Ammon's horn (tissue), 1 donor: Measurements from ENCODE around the gene RETREG2.

Source experiments
- DNase-seq: peaks from one replicate; pipeline ENCODE4 v3.0.0-alpha.2; 2016; ENCODE audit warnings: low spot score

Gene RETREG2, protein sequence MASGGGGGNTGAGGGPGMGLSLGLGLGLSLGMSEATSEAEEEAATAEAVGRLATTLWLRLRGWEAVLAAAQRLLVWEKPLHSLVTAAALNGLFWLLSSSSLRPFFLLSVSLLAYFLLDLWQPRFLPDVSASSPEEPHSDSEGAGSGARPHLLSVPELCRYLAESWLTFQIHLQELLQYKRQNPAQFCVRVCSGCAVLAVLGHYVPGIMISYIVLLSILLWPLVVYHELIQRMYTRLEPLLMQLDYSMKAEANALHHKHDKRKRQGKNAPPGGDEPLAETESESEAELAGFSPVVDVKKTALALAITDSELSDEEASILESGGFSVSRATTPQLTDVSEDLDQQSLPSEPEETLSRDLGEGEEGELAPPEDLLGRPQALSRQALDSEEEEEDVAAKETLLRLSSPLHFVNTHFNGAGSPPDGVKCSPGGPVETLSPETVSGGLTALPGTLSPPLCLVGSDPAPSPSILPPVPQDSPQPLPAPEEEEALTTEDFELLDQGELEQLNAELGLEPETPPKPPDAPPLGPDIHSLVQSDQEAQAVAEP

DNA sequence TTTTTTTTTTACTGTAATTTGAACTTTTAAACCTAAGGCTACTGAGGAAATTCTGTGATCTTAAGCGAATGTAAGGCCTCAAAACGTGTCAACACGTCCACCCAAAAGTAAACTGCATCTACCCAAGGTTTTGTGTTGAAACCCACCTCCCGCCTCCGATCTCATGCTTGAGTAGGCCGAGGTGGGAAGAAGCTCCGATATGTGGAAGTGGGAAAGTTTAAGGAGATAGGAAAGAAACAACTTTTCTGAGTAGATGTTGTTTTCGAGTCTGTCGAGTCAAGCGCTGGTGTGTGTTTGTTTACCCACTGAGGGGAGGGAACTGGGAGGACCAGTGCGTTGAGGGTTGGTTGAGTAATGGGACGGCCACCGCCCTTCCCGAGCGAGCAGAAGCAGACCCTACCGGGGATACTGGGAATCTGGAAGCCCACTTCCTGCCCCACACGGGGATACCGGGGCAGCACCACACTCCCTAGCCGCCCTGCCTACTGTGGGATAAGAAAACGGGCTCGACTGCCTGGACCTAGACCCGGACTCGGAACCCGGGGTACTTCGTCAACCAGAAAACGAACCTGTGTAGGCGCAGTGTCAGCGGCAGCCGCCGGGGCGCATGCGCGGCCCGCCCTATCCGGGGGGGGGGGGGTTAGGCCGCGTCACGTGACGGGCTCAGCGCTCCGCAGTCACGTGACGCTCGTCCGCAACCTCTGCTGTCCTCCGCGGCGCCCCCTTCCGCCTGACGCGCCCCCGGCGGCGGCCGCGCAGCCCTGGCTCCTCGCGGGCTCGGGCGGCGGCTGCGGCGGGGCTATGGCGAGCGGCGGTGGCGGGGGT, at the start of gene RETREG2:
TSS of gene RETREG2 (plus strand) at position 724 of the 825 bp plus-strand sequence. CDS start at position 802, 78 bp downstream.
- DNase-seq = peak; percentile 91

DNA sequence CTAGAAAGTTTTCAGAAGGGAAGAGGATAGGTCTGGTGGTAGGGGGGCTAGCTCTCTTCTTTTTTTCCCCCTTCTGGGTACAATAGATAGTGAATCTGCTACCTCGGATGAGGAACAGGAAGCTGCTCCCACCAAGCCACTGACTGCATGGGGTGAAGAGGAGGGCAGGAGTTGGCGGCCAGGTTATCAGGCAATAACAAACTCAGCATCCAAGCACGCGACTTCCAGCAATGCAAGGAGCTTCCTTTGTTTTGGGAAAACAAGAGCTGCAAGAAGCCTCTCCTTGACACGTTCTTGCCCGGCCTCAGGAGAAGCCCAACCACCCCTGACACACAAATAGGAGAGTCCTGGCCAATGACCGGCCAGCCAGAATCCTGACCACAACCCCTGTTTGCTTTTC, 49.7 kb upstream of the RETREG2 start:
- DNase-seq = no peak

DNA sequence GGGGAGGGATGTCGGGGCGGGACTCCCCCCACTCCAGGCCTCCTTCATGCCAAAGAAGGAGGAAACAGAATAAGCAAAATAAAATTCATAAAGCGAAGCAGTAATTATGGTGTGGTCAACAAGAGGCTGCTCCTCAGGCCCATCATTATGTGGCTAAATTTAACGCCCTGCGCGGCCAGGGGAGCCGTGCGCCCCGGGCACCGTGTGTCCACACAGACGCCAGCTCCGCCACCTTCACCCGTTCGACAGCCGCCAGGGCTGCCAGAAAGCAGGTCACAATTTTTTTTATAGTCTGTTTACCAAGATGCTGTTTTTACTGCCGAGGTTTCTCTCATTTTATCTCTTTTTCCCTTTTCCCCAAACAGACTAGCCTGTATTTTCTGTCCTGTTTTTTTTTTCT, 48.5 kb upstream of the RETREG2 start:
- DNase-seq = no peak

DNA sequence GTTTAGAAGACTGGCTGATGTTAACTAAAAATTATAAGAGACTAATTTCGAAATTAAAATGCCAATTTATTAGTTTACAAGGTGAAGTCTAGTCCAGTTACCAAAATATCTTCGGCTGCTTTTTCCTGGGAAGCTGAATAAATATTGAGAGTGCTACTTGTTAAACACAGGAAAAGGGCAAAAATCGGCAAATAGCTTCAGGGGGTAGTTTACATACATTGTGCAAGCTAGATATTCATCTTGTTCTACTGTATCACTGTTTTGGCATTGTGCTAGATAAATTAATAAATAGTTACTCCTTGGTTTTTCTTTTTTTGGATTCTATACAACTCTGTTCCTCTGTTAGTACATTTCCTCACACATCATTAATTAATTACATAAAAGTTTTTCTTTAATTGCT, 46.7 kb upstream of the RETREG2 start:
- no peak for DNase-seq

DNA sequence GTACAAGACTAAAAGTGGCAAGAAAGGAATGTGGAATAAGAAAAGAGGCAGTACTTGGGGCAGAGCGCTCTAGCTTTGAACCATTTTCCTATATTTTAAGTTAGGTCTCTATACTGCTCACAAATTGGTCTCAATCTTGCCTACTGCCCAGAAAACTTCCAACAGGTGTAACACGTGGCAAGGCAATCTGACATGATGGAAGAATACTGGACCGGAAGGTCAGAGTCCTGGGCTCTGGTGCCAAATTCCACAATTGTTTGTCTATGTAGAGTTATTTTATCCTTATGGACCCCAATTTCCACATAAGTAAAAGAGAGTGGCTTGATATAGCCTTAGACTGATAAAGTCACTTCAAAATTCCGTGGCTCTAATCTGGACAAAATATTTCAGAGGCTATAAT, 46.3 kb upstream of the RETREG2 start:
- no peak for DNase-seq

DNA sequence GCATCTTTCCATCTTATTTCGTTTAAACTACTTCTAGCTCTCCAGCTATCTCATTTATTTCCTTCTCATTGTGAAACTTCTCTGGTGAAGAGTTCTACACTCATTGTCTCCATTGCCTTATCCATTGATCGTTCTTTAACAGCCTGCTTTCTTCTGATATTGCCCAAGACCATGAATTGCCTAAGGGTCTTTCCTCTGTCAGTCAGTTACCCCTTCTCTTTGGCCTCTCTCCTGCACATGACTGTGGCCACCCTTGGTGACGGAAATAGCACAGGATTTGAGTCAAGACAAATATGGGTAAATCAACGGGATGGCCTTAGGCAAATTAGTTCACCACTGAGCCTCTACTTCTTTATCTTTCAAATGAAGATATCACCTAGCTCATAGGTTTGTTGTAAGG, 44.1 kb upstream of the RETREG2 start:
- no peak for DNase-seq

DNA sequence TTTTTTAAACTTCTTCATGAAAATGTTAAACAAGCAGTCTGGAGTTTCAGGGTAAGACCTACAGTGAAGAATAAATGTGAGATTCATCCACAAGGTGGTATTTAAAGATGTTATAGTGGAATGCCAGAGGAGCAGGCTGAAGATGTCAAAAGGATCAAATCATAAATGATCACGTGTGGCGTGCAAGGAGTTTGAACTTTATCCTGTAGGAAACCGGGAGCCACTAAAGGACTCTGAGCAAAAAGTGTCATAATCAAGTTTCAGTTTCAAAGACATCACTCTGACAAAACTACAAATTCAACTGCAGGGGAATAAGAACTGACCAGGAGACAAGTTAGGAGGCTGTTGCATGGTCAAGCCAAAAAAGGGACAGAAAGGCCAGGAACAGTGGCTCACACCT, 37.4 kb upstream of the RETREG2 start:
- DNase-seq = no peak

DNA sequence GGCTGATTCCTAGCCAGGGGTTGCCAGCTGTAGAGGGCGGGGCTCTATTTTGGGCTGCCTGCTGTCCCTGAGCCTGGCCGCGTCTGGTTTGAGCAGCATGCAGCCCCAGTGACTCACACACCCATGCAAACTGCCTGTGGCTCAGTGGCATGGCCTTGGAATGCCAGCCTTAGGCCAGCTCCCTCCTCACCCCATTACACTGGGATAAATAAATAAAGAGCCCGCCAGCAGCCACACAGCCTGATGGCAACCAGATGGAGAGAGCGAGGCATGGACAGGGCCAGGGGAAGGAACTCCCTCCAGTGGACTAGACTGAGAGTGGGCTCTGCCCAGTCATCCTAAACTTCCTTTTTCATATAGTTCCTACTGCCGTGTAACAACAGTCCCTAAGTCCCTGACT, 35.7 kb upstream of the RETREG2 start:
- no peak for DNase-seq

DNA sequence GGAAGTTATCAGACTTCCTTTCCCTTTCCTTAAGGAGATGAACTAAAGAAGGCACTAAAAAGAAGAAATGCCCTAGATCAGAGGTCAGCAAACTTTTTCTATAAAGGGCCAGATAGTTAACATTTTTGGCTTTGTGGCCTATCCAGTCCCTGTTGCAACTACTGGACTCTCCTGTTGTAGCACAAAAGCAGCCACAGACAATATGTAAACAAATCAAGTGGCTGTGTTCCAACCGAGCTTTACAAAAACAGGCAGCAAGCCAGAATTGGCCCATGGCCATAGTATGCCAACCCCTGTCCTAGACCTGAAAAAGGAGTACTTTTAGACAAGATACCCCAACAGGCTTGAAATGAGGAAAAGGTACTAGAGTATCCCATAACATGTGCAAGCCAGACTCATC, 28.4 kb upstream of the RETREG2 start:
- DNase-seq = no peak

DNA sequence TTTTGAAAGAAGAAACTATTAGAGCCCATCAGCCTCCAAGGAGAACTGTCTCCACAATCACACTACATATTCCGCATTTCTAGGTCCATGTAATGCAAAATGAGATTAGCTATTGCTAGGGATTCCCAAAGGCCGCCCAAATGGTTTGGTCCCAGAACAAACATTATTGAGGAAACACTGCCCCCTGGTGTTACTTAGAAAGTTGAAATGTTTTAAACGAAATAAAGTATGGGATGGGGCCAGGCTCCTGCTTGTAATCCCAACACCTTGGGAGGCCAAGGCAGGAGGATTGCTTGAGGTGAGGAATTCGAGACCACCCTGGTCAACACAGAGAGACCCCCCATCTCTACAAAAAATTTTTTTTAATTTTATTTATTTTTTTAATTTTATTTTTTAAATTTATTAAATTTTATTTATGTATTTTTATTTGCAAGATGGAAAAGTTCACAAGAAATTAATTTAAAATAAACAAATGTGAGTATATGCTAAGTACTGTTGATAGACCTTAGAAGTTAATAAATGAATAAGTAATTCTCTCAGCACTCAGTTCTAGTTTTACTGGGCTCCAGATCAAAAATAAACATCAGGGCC, 22.9 kb upstream of the RETREG2 start:
- DNase-seq = peak; percentile 79

DNA sequence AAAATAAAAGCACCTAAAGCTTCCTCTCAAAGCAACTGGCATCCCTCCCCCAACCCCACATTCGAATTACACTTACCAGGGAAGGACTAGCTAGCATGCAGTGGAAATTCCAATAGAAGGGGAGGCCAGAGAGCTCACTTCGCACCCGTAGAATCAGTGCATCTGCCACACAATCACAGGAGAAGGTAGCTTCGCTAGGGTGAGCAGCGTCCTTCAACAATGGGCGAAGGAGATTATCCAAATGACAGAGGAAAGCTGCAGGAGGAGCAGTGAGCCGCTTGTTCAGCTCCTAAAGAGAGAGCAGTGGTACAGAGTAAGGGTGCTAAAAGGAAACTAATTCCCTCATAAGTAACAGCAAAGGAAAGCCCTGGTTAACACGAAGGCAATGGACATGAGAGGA, 20.7 kb upstream of the RETREG2 start:
- DNase-seq = no peak

DNA sequence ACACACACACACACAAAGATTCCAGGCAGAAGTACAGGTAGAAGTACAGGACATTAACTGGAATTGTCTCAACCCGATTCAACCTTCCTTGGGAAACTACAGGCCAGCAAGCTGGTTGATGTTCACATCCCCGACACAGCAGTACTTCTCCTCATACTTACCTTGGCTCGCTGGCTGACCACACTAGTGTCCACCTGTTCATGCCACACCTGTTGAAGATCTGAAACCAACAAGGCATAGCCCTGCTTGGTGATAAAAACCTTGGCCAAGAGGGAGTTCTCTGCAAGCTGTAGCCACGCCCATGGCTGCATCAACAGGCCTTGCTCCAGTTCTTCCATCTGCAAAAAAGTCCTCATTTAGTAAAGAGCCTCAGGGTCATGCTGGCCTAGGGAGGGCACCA, 20.1 kb upstream of the RETREG2 start:
- no peak for DNase-seq

DNA sequence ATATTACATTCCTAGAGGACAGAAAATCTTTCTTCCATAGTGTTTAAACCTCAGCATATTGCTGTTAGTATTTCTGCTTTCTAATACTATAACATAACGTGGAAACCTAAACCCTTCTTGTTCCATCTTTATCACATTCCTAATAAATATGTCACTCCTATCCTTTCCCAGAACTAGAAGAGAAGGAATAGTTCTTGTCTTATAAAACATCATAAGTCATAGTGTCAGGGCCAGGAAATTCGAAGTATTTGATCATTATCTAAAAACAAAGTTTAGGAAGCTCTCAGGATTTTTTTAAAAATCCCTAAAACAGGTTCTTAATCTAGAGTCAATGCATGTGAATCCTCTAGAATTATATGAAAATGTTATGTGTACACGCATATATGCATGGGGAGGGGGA, 19.5 kb upstream of the RETREG2 start:
- DNase-seq = no peak

DNA sequence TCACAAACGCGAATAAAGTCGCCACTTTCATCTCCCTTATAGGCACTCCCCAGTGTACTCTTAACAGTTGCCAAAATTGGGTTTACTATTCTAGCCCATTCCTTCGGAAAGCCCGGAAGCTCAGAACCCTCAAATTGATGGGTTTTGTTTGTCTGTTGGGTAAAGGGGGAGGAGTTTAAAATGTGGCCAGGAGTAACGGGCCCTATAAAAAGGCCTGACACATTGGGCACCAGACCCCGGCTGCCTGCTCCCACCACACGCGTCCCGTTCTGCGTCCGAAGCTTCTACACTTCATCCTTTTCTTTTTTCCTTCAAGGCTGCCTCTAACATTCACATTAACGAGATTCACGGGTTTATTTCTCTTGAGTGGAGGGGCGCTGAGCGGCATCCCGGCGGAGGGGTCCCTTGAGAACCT, 18.3 kb upstream of the RETREG2 start:
- DNase-seq = no peak

DNA sequence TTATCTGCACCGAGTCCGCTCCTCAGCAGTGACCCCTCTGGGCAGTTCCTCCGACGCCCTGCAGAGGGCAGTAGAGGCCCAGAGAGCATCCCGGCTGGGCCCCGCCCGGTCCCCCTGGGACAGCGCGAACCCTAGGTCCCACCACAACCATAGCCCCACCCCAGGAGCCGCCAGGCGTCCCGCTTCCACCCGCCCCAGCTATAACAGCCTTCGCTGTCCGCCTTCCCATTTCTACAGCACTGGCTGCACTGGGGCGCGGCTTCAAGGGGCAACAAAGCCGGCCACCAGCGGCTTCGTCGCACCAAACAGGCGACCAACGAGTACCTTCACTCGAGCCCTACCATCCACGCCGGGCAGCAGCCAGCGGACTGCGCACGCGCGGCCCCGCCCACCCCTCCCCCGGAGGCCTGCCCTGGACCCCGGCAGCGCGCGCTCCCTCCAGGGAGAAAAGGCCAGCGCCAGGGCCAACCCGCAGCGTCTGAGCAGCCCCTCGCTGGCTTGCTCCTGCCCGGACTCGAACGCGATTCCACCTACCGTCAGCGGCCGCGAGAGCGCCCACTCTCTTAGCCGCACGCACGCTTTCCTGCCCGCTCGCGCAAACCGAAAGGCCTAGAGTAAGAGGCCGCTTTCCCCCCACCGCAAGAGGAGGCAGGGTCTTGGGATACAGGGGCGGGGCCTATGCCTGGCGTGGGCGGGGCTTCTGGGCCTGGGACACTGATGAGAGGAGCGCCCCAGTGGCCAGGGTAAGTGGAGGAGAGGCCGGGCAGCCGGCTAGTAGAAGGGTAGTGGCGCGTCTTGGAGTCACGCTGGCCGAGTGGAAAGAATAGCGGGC, 17.7 kb upstream of the RETREG2 start, which contains the start of gene NHEJ1:
TSS of gene NHEJ1 (minus strand) at position 630 of the 832 bp plus-strand sequence. CDS start 2,453 bp downstream, outside the sequence.
- peak; percentile 96 for DNase-seq

DNA sequence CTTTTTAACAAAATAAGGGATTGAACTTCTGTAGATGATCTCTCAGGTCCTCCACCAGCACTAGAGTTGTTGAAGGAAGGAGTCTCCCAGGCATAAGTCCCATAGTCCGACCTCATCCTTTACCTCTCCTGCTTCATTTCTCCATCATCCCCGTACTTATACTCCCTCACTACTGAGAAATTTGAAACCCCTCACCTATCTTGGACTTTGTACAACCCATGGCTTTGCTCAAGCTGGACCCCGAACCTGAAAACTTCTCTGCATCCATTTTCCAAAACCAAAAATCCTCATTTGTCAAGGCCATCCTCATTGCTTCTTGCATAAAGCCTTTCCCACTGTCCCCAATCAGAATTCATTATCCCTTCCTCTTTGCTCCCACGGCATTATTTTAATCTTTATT, 17.0 kb upstream of the RETREG2 start:
- no peak for DNase-seq

DNA sequence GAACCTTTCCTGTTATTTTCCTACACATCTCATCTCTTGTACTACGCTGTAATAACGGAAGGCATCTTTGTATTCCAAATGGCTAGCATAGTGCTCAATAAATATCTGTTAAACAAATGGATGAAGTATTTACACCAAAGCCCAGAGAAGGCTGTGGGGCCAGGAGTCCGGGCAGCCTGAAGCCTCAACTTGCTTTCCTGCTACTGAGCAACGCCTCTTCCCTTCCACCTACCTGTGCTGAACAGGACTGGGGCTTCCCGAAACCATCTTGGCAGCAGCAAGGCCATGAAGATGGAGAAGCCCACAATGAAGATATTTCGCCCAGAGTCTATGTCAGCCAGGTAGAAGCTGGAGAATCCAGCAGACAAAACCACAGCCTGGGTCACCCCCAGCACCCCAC, 14.9 kb upstream of the RETREG2 start:
- no peak for DNase-seq

DNA sequence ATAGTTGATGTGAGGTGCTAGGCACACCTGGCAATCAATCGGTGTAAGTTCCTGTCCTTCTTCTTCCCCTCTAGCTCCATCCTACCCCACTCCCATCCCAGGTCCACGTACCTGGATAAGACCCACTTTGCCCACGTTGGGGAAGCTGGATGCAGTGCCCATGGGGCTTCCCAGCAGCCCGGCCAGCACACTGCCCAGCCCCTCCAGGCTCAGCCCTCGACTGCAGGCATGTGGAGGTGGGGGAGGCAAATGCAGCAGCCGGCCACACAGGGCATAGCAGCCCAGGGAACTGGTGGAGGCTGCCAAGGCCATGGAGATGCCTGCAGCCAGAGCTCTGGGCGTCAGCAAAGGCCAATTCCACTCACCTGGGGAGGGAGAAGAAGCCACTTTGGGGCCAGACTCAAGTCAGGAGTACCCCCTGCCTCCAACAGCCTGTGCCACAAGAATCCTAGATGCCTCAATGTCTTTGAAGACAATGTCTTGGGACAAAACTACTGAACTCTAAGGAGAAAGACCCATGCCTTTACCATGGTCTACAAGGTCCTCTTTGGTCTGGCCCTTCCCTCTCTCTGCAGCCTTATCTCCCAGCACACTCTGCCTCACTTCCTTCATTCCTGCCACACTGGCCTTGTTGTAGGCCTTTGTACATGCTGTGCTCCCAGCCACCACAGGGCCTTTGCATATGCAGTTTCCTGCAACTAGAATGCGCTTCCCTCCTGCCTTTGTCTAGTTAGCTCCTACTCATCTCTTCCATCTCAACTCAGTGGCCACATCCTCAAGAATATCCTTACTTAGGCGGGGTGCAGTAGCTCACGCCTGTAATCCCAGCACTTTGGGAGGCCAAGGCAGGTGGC, 12.8 kb upstream of the RETREG2 start:
- DNase-seq = no peak

DNA sequence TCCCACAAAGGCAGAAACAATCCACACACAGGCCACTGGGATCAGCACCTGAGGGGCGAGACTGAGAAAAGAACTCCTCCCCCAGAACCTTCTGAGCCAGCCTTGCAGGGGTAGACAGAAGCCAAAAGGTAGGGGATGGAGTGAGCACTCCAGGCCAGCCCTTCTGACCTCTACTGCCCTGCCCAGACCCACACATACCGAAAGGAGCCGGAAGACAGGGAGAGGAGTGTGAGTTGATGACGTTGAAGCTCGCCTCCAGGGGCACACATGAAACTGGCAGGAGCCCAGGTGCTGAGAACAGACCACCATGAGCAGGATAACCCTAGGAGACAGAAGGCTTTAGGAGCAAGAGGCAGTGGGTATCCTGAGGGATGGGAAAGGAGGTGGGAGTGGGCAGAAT, 10.1 kb upstream of the RETREG2 start:
- no peak for DNase-seq

DNA sequence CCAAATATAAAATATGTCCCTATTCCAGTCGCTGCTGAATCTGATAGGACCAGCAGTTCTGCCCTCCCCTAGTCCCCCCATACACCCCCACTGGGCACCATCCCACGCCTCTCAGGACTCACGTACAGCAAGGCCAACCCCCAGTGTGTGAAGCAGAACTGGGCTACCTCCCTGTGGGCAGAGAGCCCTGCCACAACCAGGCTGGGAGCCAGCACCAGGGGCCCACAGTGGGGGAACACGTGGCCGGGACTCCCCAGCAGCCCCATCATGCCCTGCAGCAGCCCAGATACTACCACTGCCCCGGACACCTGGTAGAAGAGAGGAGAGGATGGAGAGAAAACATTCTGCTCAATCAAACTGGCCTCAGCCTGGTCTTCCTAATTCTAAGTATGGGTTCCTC, 9.5 kb upstream of the RETREG2 start:
- DNase-seq = no peak

DNA sequence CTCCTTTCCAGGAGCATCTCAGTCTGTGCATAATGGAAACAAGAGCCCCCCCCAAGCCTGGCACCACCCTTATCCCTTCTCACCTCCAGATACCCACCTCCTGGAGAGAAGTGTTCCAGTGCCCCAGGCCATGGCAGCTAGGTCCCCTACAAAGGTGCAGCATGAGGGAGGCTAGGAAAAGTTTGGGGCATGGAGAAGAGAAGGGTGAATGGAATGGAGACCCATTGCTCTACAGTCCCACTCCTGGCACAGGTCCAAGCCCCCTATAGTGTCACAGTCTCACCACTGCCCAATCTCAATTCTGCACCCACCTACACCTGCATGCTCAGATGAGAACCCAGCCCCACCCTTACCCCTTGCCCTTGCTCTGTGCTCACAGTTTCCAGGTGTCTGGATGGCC, 9.1 kb upstream of the RETREG2 start:
- DNase-seq = no peak
